Subcutaneous adipose tissue (tissue), 4 donors: Measurements from ENCODE around the gene TSTD1. TPM values are rescaled to one million over a fixed set of nuclear protein-coding genes. Genes with fewer than 3 reads are reported as not detected.

Source experiments
- CTCF ChIP-seq: fragments of 450-650 bp; IDR thresholded peaks from one replicate; pipeline ENCODE4 v1.5.1; 2016; ENCODE audit warnings: low read depth, mild to moderate bottlenecking, control low read depth, antibody characterized with exemption, moderate library complexity
- total RNA-seq, 4 donors: library from RNA; depleted of rRNA; stranded (reverse); fragments of >200 nt; gene quantifications; one replicate each; pipeline ENCODE4 v1.1.0, GENCODE V29; 2016

Gene TSTD1
- total RNA-seq, 4 donors from 2014 or later, result 8.6 to 65.4 (median 43.8) TPM

GRCh38 chr1:161051219-161051618 lies 12.5 kb upstream of the TSTD1 start:
- TF ChIP-seq CTCF, result no peak

GRCh38 chr1:161048949-161049722 lies 10.4 kb upstream of the TSTD1 start:
- TF ChIP-seq CTCF, result no peak

- no peak for TF ChIP-seq CTCF
These were observed 9.0 kb upstream of the TSTD1 start for GRCh38 chr1:161047436-161048420.

GRCh38 chr1:161046605-161047228 lies 8.0 kb upstream of the TSTD1 start:
- no peak for TF ChIP-seq CTCF

GRCh38 chr1:161045736-161046604 lies 7.2 kb upstream of the TSTD1 start, which contains the start of gene USF1:
TSS of gene USF1 (minus strand) at chr1:161045977. CDS start at chr1:161043275, 2,702 bp downstream.
- TF ChIP-seq CTCF, result no peak

- TF ChIP-seq CTCF, result no peak
These were observed 6.4 kb upstream of the TSTD1 start for GRCh38 chr1:161044908-161045735.
